GM21447 (cell line): ENCODE data around the gene AFAP1.

Experiments used
- ATAC-seq: cut with Tn5 transposase; IDR thresholded peaks from one replicate; pipeline ENCODE4 v1.9.1; 2021; ENCODE audit not compliant: unreplicated experiment

Gene AFAP1

GRCh38 chr4:7939377-7940108, at the start of gene AFAP1:
Gene AFAP1 (minus strand): TSS chr4:7939861. CDS start chr4:7872078, 67,783 bp downstream.
- ATAC-seq = peak; percentile 84

DNA sequence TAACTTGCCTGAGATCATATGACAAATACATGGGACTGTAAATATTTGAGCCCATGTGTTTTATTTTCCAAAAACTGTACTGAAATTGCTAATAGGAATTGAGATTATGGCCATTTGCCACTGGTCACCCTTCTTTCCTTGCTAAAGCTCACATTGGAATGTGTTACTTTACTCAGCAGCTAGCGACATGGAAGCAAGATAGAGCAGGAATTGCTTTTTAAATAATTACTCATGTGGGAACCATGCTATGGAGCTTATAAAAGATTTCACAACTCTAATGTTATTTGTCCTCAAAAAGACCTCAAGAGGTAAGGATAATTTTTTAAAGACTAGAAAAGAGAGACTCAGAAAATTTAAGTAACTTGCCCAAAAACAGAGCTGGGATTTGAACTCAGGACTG, 48.8 kb upstream of the AFAP1 start:
- ATAC-seq = no peak

DNA sequence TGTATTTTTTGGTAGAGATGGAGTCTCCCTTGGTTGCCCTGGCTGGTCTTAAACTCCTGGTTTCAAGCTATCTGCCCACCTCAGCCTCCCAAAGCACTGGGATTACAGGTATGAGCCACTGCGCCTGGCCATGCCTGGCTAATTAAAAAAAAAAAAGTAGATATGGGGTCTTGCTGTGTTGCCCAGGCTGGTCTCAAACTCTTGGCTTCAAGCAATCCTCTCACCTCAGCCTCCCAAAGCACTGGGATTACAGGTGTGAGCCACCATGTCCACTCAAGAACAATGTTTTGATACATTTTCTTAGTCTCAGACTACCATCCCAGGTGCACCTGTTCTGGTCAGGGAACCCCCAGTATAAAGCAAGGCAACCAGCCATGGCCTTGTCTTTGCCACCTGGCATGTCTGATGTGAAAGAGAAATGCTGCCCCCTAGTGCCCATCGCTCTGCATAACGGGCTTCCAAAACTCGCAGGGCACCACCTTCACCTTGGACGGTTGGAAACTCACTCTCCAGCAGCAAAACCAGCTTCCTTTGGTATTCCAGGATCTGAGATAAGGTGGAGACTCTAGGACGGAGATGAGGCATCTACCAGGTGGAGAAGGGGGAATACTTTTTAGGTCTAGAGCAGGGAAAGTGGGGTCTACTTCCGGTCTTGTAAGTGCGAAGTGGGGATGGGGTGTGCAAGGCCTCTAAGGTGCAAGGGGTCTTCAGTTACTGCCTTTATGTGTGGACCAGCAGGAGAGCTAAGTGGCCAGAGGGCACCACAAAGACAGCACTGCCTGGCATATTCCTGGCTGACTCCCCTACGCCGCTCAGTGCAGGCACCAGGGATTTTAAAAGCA, 47.7 kb upstream of the AFAP1 start:
- ATAC-seq = peak; percentile 60

DNA sequence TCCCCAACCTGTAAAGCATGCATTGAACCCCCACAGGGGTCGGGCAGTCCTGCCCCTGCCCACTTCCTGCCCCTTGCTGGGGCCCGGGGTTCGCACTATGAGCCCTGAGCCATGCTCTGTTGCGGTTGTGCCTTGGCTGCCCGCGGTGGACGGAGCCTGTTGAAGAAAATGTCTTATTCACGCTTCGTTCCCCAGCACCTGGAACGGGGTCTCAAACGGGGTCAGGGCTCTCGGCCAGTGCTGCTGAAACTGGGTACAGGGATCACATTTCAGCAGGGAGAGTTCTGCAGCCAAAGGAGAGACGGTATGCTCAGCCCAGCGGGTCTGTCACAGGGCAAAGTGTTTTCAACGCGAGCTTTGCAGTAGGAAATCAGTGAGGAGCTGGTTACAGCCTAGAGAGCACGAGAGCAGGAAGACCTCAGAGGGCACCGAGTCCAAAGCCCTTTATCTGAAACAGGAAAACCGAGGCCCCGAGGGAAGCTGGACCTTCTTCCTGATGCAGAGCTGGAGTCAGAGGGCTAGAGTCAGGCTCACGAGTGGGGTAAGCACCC, 46.3 kb upstream of the AFAP1 start:
- no peak for ATAC-seq

GRCh38 chr4:7985072-7985471, 45.4 kb upstream of the AFAP1 start:
- ATAC-seq = no peak

- ATAC-seq = no peak
These were observed 44.7 kb upstream of the AFAP1 start for GRCh38 chr4:7984286-7984925.

GRCh38 chr4:7983296-7983695, 43.6 kb upstream of the AFAP1 start:
- ATAC-seq = no peak

DNA sequence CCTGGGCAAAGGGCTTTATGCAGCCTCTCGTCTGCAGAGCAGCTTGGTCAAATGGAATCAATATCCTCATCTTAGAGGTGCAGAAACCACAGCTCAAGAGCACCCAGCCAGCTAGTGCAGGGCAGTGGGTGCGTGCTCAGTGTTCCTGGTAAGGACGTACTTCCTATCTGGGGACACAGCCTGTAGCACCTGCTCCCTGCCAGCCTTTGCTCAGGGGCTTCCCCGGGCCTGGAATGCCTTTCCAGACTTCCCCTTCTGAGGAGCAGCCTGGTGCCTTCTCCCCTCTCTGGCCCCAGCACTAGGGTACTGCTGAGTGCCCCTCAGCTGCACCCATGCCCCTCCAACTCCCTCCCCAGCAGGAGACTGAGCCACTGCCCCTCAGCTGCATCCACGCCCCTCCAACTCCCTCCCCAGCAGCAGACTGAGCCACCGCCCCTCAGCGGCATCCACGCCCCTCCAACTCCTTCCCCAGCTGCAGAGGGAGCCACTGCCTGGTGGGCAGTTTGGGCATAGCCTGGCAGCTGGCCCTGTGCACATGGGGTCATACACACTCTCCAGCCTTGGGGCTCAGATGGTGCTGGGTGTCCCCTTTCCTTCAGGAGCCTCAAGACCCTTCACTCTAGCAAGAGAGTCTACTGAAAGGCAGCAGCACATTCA, 42.2 kb upstream of the AFAP1 start:
- no peak for ATAC-seq

DNA sequence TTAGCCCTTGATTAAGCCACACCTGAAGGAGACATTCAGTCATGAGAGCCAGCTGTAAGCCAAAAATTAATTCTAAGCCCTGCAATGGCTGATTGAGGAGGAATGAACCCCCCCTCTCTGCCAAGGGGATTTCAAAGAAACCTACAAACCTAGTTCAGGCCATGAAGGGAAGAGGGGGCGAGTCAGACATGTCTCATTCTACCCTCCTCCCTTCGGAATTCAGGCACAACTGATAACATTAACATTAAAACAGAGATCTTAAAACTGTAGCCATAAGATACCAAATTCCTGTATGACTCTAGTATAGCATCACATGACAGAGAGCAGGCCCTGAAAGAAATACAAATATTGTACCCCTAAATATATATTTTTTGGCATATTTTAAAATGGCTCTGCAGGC, 40.4 kb upstream of the AFAP1 start:
- ATAC-seq = no peak

DNA sequence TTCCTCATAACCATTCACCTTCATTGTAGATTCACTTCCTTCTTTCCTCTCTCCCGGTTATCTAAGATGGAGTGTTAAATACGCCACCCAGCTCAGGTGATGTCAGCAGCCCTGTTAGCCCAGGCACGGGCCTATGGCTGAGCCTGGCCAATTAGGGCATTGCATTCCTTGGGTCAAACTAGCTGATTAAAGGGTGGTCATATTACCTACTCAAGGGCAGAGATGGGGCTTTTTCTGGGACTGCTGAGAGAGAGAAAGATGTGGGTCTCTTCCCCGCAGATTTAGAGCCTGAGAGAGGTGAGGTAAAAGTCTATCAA, 39.9 kb upstream of the AFAP1 start:
- ATAC-seq = no peak

DNA sequence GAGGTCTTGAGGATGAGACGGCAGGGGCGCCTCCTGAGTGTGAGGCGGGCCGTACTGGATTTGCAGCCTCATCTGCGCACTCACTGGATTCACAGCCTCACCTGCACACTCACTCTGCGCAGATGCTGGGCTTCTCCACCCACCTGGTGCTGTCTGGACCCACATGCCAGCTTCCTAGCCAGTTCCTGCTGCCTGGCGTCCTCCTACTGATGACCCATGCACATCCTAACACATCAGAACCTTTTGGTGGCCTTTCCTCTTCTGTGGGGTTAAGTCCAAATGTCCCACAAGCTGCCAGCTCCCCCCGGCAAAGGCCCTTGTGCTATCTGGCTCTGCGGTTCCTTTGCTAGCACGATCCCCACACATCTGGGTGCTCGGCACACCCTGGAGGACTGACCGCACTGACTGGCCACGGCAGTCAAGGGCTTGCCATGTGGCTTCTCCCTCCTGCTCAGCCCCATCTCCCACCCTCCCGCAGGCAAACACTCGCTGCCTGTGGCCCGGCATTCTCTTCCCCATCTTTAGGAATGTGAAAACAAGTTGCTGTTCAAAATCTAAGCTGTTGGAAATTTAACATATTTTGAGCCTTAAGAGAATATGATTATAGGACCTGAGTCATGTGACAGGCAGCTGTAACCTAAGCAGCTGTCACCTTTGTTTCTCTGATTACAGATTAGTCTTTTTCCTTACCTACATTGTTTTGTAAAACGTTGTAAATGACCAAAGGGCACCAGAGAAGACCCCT, 39.4 kb upstream of the AFAP1 start:
- no peak for ATAC-seq

- ATAC-seq = no peak
These were observed 38.8 kb upstream of the AFAP1 start for GRCh38 chr4:7978489-7978888.

DNA sequence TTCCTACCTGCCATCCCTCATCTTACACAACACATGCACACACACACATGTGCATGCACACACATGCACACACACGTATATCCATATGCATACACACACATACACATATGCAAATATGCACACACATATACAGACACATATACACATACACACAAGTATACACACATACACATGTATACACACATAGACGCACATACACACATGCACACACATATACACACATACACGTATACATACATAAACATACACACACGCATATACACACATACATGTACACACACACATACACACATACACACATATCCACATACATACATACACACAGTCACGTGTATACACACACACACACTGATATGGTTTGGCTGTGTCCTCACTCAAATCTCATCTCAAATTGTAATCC, 37.0 kb upstream of the AFAP1 start:
- no peak for ATAC-seq

- no peak for ATAC-seq
These were observed 36.4 kb upstream of the AFAP1 start for GRCh38 chr4:7976025-7976424.

- ATAC-seq = no peak
These were observed 34.8 kb upstream of the AFAP1 start for GRCh38 chr4:7974425-7974824.

GRCh38 chr4:7973545-7973981, 33.9 kb upstream of the AFAP1 start:
- no peak for ATAC-seq

DNA sequence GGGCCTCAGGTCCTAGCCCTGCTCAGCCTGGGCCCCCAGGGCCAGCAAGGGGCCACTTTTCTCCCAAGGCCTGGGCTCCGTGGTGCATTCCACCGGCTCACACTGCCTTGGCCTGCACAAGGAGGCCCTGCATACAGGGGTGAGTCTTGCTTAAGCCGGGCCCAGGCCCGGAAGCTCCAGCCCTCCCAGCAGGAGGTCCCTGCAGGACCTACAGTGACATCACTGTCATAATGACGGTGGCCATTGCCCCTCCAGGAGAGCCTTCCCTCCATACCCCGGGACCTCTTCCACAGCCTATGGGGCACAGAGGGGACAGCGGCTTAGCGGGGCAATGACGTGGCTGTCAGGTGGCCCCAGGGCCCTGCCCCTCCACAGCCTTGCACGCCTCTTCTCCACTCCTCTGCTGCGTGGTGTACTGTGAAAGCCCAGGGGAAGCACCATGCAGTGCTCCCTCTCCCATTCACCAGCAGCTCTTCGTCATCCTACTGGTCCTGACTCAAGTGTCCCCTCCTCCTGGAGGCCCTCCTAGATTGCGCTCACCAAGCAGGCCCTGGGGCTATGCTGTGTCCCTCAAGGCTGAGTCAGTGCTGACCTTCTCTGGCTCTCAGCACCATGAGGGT, 32.3 kb upstream of the AFAP1 start:
- no peak for ATAC-seq

DNA sequence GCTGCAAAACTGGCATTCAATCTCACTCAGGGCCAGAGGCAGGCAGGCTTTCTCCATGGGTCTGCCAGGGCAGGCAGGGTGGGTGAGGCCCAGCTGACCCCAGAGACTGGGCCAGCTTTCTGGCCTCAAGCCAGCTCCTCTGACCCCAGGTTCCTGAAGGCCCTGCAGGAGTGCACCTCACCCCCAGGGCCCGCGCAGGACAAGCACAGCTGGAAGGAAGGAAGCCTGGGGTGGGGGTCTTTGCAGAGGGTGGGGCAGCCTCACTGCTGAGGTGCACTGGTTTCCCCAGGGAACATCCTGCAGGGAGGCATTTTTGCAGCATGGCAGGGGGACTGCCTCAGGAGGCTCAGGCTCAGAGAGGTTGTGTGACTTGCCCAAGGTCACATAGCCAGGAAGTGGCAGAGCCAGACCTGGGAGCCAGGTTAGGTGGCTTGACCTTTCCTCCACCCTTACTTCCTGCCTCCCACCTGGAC, 31.5 kb upstream of the AFAP1 start:
- no peak for ATAC-seq

DNA sequence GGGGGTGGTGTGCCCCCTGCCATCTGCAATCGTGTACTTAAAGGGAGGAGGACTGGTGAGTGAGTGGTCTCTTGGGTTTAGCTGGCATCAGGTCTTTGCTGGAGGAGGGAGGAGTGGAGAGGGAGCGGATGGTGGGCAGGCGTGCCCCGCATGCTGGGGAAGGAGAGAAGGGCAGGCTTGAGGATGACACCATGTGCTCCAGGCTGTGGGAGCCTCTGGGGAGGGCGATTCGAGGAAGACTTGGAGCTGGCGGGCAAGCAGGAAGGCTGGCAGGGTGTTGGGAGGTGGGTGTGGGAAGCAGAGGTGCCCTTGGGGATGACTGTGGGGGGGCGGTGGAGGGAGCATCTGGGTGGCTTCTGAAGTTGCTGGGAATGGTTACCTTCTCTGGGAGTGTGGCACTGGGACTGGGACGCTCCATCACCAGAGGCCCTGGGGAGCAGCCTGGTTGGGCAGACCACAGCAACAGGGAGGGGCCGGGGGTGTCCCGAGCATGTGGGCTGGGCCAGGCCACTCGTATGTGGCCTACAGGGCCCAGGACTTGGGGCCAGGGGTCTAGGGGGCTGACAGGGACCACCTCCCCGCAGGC, 30.8 kb upstream of the AFAP1 start:
- ATAC-seq = peak; percentile 16
